AG04449 (cell line): ENCODE results near the gene SEZ6.

Experiments used
- CTCF ChIA-PET: fragments of 350-600 bp; formaldehyde crosslinking; extraction: SDS; loops from one replicate; lab custom pipeline; 2021; ENCODE audit warnings: antibody characterized with exemption; lab: Yijun Ruan, JAX
- POLR2A ChIA-PET: fragments of 400-600, 350-600 bp; formaldehyde crosslinking; extraction: SDS; loops from one replicate; lab custom pipeline; 2020; ENCODE audit warnings: antibody characterized with exemption, inconsistent platforms; lab: Yijun Ruan, JAX
- DNase-seq: peaks from one replicate; pipeline ENCODE4 v3.0.0-alpha.2; 2010; ENCODE audit warnings: low read depth, low spot score
- H3K4me3 ChIP-seq: 2 replicates; pipeline ENCODE4 v1.5.1; 2011; ENCODE audit warnings: low read depth, mild to moderate bottlenecking, control low read depth, low read length
- TF ChIP-seq, protein P1 (sequence below): IDR thresholded peaks from one replicate; pipeline ENCODE4 v1.5.1; 2011; ENCODE audit warnings: mild to moderate bottlenecking, moderate library complexity, low read length, control low read depth, inconsistent platforms; ENCODE audit not compliant: insufficient read depth; ENCODE audit errors: missing control alignments

The SEZ6 gene

DNA sequence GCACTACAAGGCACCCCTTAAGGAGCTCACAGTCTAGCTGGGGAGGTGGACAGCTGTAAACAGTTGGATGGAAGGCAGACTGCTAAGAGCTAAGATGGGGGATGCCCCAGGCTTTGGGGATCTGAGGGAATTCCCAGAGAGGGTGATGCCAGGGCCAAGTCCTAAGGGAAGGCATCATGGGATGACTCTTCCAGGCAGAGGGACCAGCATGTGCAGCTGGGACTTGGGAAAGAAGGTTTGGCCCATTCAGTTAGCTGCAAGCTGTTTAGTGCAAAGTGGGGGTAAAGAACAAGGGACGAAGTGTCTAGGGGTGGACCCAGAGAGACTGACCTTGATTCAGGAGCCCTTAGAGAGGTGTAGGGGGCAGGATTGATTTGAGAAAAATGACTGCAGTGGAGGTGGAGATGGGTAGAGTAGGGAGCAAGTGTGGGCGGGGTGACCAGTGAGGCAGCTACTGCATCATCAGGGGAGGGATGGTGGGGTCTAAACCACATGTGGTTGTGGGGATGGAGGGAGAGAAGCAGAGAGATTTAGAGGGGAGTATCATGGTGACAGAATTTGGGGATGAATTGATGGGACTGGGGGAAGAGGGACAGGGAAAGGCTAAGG, 27.4 kb downstream of the SEZ6 start:
- DNase-seq = no peak
- ChIA-PET CTCF (interaction anchor here (1.2 to 2.4 kb wide), 4 partner anchors 9 to 133 kb away, joined by 3 to 9 read pairs (median 4); no protein-coding TSS in a partner anchor), POLR2A (no interaction called here)
- TF ChIP-seq, protein P1, sequence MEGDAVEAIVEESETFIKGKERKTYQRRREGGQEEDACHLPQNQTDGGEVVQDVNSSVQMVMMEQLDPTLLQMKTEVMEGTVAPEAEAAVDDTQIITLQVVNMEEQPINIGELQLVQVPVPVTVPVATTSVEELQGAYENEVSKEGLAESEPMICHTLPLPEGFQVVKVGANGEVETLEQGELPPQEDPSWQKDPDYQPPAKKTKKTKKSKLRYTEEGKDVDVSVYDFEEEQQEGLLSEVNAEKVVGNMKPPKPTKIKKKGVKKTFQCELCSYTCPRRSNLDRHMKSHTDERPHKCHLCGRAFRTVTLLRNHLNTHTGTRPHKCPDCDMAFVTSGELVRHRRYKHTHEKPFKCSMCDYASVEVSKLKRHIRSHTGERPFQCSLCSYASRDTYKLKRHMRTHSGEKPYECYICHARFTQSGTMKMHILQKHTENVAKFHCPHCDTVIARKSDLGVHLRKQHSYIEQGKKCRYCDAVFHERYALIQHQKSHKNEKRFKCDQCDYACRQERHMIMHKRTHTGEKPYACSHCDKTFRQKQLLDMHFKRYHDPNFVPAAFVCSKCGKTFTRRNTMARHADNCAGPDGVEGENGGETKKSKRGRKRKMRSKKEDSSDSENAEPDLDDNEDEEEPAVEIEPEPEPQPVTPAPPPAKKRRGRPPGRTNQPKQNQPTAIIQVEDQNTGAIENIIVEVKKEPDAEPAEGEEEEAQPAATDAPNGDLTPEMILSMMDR = no peak
- H3K4me3 ChIP-seq = no peak overlapping the region

DNA sequence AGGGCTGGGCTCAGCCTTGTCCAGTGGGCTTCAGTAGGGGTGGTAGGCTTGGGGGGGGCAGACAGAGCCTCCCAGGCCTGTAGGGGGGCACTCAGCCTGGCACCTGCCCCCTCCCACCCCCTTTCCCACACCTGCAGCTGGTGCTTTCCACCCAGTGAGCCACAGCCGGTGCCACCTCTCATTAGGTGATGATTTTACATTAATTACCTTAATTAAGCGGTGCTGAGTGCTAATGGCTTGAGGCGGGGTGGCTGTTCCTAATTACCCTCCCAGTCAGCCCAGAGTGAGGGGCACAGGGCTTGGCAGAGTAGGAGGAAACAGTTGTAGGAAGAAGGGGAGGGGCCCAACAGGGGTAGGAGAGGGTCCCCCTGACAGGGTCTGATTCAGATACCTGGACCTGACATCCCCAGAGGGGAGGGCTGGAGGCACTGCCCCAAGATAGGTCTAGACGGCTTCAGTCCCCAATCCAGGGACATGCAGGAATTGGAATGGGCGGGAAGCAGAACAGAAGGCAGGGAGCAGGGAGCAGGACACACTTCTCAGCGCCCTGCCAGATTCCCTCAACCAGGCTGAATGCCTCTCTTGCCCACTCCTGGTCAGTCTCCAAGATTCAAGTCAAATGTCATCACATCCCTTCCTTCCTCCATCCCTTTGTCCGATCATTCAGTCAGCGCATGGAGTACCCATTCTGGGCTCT, 28.0 kb downstream of the SEZ6 start:
- POLR2A ChIA-PET = no interaction called here
- H3K4me3 ChIP-seq = no peak overlapping the region
- TF ChIP-seq, protein P1 = no peak
- CTCF ChIA-PET = interaction anchor here (1.2 to 2.4 kb wide), 2 partner anchors 12 to 134 kb away, joined by 3 to 9 read pairs; no protein-coding TSS in a partner anchor
- DNase-seq = no peak

DNA sequence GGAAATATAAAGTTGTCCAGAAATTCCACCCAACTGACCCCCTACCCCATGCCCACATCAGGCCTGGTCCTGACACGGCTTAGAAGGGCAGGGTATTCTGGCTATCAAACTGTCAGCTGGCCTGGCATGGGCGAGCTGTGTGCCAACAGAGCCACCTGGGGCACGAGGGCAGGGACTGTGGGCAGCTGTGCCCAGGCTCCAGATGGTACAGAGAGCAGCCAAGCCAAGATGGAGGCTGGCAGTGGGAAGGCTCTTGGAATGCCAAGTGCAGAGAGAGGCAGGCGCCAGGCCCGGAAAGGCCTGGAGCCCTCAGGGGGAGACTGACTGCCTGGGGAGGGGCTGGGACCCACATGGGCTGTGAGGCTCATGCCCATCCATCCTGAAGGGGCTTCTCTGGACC, 30.2 kb downstream of the SEZ6 start:
- ChIA-PET CTCF (interaction anchor here (5.5 to 10.2 kb wide), 2 partner anchors 11 to 138 kb away, joined by 39 to 390 read pairs; no protein-coding TSS in a partner anchor), POLR2A (no interaction called here)
- DNase-seq = no peak
- H3K4me3 ChIP-seq = no peak overlapping the region
- TF ChIP-seq, protein P1 = no peak

DNA sequence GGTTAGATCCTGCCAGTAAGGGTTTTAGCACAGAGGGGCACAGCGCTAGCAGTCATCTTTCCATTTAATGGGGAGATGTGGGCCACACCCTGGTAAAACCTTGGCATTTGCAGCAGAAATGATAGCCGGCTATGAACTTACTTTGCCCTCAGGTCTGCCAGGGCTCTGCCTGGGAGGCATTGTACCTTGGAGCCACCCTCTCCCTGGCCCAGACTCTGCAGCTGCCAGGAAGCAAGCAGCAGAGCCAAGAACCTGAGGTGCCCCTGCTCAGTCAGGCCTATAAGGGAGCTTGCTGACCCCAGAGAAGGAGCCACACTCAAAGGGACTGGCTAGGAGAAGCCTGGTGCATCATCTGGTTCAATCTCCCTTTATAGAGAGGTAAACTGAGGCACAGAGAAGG, 30.8 kb downstream of the SEZ6 start:
- ChIA-PET CTCF (interaction anchor here (5.5 to 10.2 kb wide), 2 partner anchors 11 to 139 kb away, joined by 39 to 390 read pairs; no protein-coding TSS in a partner anchor), POLR2A (no interaction called here)
- TF ChIP-seq, protein P1 = no peak
- DNase-seq = no peak
- H3K4me3 ChIP-seq = no peak overlapping the region

DNA sequence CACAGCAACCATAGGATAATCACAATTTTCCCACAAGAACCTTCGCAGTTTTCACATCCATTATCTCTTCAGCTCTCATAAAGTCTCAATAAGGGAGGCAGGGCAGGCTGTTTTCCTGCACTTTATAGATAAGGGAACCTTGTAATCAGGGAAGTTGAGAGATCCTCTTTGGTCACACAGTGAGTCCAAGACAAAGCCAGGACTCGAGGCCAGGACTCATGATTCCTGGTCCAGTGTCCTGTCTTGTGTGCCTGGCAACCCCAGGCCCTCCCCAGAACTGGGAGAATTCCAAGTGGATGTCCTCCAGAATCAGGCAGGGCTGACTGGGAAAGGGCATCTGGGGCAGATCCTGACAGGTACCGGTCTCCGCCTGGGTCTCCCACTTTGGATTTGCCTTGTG, 31.4 kb downstream of the SEZ6 start:
- H3K4me3 ChIP-seq = no peak overlapping the region
- ChIA-PET CTCF (interaction anchor here (1.3 to 10.2 kb wide), 3 partner anchors 10 to 247 kb away, joined by 4 to 390 read pairs (median 39); no protein-coding TSS in a partner anchor), POLR2A (interaction anchor here (0.5 kb wide), 1 partner anchor 589 kb away, joined by 3 read pairs; no protein-coding TSS in a partner anchor)
- TF ChIP-seq, protein P1 = no peak
- DNase-seq = no peak

DNA sequence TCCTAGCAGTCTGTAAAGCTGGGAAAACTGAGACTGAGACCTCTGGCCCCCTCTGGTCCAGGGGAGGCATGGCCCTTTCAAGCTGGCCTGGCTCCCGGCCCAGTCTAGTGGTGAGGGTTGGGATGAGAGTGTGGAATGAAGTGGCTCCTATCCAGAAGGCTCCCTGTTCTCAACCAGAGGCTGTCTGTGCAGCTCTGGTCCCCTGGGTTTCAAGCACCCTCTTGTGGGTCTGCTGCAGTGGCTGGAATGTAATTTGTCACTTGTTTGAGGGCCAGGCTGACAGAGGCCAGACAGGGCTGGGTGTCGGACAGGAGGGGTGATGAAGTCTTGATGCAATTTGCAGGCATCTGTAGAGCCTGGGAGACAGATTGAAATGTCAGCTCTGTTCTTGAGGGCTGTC, 32.4 kb downstream of the SEZ6 start:
- no peak for DNase-seq
- CTCF ChIA-PET = interaction anchor here (0.8 to 10.2 kb wide), 9 partner anchors 9 to 246 kb away, joined by 3 to 390 read pairs (median 5); no protein-coding TSS in a partner anchor

More for the DNA sequence above, 32.4 kb downstream of the SEZ6 start:
- POLR2A ChIA-PET = interaction anchor here (0.6 to 1.2 kb wide), 3 partner anchors 20 to 103 kb away, joined by 3 read pairs; no protein-coding TSS in a partner anchor
- TF ChIP-seq, protein P1 = peak; percentile 9
- no peak overlapping the region for H3K4me3 ChIP-seq
